GM18907 (cell line): ENCODE measurements around the gene DDR2.
"Not testable (repeated sequence)": the region's sequence is repeated elsewhere in the genome, so short reads cannot be mapped to it uniquely, and the experiment has no call there.

Experiments used
- ATAC-seq: cut with Tn5 transposase; IDR thresholded peaks from one replicate; pipeline ENCODE4 v1.9.1; 2021; ENCODE audit warnings: mild to moderate bottlenecking, moderate library complexity; ENCODE audit not compliant: unreplicated experiment

The DDR2 gene

DNA sequence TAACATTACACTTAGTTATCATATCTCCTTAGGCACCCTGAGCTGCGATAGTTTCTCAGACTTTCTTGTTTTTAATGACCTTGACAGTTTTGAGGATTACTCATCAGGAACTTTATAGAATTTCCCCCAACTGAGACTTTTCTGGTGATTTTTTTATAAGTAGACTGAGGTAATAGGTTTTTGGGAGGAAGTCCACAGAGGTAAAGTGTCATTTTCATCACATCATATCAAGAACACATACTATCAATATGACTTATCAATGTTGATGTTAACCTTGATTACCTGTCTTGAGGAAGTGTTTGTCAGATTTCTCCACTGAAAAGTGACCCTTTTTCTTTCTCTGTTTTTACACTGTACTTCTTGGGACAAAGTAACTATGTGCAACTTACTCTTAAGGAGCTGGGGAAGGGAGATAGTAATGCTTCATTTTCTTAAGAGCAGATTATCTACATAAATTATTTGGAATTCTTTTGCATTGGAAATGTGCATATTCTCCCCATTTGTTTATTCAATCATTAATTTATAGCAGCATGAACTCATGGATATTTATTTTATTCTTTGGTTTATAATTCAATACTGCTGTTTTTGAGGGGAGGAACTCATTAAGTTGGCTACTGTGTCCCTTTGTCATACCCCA is 85.4 kb downstream of the DDR2 start:
- ATAC-seq: no peak

DNA sequence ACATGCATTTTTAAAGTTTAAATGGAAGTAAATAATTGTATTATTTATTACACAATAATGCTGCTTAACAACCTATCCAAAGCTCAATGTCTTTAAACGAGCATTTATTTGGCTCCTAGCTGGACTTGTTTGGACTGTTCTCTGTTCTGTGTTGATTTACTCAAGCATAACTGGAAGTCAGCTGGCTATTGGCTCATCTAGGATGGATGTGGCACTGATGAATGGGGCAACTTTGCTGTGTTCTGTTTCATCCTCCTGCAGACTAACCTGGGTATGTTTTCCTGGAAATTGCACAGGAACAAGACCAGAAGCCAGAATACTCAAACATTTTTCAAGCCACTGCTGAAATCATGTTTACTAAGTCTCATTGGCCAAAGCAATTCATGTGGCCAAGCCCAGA is 87.4 kb downstream of the DDR2 start:
- no peak for ATAC-seq

DNA sequence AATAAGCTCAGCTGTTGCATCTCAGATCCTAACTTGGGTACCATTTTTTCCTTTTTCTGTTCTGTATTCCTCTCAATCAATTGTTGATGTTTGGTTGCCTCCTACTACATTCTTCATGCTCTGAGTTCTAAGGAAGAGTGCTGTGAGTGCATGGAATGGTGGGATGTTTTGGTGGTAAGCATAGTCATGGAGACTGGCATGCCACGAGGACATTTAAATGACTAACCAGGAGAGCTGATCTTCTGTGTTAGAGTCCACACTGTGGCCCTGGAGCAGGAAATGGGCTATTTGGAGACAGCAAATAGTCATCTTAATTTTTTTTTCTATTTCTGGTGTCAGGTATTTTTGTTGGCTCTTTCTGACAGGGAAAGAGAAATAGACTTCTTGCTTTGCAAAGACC is 88.7 kb downstream of the DDR2 start:
- ATAC-seq: no peak

DNA sequence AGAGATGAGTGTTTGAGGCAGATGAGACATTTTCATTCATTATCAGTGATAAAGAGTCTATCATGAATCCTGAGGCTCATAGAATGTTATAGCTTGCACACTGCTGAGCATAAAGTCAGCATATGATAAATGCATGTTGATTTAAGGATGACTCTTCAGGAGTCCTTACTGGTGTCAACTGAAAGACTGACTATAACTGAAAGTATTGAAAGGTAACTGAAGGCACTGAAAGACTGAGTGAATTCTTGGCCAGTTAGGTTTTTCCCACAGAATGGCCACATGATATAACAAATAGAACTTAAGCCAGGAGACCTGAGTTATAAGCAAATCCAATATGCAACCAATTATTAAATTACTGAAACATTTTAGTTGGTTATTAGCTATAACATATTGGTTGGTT is 89.2 kb downstream of the DDR2 start:
- no peak for ATAC-seq

DNA sequence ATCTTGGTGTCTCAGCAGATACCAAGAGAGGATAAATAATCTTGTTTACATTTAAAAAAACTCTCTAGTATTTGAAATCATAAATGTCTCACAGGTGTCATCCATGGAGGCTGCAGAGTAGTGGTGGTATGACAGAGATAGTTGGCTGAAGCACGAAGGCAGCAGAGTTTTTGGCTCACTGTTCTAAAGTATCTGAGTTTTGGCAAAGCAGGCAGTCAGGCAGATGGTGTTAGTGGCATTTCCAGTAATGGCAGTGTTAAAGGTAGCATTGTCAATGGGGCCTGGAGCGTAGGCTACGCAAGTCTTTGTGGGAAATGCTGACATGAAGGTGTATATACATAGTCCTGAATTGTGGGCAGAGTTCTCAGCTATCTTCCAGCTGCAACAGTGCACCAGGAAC is 89.8 kb downstream of the DDR2 start:
- ATAC-seq: no peak

DNA sequence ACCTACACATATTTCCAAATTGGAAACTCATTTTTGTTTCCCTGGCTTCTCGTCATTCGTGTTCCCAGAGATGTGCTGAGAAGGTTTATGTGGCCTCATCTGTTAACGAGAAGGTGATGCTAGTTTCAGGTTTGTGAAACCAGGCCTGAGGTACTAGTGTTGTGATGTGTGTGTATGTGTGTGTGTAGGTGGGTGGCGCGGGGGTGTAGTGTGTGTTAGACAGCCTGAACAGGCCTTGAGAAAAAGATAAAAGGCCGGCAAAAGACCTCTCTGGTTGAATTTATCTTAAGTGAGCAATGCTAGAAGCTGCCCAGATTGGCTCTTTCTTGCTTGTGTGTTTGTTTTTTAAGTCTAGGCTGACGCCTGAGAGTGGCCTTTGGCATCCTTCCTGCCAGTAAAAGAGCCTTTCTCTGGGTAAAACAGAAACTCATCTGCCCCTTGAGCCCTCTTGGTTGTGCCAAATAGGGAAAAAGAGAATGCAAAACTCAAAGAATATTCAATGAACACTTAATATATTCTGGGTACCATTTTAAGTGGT is 92.4 kb downstream of the DDR2 start:
- ATAC-seq: no peak

DNA sequence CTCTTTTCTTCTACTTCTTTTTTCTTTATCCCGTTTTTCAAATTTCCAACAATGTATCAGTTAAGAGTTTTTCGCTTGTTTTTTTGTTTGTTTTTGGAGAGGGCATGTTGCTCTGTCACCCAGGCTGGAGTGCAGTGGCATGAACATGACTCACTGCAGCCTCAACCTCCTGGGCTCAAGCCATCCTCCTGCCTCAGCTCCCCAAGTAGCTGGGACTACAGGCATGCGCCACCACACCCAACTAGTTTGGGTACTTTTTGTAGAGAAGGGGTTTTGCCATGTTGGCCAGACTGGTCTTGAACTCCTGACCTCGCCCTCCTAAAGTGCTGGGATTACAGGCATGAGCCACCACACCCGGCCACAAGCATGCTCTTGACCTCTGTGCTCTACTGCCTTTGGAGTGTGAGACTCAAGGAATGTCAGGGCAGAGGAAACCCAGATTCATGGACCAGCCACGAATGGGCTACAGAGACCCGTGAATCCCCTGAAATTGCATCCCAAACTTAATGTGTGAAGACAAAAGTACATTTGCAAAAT is 93.1 kb downstream of the DDR2 start:
- no peak for ATAC-seq

DNA sequence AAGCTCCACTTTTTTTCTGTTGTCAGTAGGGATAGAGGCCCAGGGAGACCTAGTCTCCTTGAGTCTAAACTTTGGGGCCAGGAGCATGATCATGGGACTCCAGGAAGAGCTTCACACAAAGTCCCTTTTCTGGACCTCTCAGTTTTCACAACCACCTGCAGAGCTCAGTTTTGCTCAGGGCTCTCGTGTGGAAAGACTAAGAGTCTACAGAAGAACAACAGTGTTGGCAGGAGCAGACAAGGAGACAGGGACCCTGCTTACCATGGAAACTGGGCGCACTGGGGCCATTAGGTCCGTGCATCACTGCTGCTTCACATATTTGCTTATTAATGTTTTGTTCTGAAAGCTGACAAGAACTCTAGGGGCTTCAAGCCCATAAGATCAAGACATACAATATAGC is 94.3 kb downstream of the DDR2 start:
- ATAC-seq: no peak

DNA sequence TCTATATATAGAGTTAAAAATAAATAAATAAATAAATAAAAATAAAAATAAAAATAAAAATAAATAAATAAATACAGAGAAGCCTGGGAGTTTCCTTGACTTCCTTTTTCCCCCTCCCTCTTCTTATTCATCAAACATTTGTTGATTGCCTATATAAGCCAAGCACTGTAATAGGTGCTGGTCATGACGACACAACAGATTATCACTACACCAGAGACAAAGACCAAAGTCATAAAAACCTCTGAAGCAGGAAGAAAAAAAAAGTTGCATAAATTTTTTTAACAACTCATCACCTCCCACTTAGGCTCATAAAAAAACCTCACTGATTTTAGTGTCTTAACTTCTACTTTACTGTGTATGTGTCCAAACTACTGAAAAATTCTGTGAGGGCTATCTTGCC is 95.2 kb downstream of the DDR2 start:
- ATAC-seq: not testable (repeated sequence)

DNA sequence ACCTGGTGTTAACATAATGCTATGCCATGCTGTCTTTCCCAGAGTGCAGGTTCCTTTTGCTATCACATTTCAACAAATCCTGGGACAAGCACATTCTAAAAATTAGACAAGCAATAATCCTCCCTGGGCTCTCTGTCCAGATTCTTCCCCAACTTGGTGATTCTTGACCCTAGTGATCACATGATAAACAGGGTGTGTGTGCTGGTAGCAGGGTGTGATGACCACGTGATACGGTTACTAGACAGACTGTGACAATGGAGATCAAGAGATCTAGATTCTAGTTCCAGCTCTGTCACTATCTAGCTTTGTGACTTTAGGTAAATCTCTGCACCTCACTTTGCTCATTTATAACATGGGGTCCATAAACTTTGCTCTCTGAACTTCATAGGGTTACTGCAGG is 96.3 kb downstream of the DDR2 start:
- no peak for ATAC-seq

DNA sequence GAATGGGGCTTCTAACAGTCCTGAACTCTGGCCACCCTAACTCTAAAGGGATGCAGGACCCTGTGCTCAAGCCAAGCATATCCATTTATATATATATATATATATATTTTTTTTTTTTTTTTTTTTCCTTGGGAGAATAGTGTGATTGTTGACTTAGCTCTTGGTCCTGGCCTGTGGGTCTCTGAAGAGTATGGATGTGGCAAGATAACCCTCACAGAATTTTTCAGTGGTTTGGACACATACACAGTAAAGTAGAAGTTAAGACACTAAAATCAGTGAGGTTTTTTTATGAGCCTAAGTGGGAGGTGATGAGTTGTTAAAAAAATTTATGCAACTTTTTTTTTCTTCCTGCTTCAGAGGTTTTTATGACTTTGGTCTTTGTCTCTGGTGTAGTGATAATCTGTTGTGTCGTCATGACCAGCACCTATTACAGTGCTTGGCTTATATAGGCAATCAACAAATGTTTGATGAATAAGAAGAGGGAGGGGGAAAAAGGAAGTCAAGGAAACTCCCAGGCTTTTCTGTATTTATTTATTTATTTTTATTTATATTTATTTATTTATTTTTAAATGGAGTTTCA is 97.0 kb downstream of the DDR2 start:
- not testable (repeated sequence) for ATAC-seq

DNA sequence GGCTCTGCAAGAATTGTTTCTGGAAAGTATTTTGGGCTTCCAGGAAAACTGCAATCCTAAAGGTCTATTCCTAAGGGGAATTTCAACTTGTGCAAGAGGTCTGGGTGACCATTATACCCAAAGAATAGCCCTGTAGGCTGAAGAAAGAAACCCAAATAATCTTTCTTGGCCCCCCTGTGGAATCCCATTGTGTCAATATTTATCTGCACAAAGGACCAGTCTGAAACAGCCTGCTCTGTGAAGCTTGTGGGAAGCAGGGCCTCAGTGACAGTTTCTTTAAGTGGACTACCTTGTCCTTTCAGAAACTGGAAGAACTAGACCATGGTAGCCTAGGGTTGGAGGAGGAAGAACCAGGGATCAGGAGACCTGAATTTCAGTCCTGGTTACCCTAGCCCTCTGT is 99.8 kb downstream of the DDR2 start:
- ATAC-seq: no peak

DNA sequence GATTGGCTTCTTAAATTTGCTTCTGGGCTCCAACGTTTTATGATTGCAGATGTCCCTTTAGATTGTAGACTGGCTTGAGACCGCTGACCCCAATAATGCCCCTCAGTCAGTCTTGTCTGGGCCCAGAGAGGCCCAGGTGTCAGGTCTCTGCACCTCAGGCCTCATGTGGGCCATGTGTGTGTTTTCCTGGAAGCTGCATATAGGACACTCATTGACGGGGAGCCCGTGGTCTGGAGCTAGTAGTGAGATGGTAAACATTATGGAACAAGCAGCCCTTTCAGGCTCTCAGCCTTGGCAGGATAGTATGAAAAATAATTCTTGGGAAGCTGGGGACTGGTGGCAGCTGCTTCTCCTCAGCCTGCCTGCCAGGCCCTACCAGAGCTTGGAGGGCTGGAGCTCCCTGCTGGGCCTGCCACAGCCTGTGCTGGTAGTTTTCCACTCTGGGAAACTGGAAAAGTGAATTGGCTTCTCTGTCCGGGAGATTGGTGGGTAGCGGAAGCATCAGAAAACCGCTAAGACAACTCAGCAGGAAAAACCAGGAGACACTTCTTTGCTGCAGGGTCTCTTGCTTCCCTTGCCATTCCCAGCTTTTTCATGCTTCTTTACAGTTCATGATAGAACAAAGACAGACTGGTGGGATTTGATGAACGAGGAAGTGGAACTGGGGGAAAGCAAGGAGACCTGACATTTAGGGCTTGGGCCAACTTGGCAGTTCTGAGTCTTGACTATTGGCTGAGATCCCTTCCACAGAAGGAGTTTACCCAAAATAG is 100.5 kb downstream of the DDR2 start:
- ATAC-seq: no peak

DNA sequence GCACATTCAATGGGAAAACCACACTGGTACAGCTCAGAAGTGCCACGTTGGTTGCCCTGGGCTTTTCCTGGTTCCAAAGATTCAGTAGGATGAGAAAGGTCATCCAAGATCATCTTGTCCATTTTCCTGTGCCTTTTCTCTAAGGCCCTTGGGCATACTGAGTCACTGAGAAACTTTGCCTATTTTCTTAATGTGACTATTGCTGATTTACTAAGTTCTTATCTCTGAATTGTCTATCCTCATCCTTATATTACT is 101.0 kb downstream of the DDR2 start:
- no peak for ATAC-seq

DNA sequence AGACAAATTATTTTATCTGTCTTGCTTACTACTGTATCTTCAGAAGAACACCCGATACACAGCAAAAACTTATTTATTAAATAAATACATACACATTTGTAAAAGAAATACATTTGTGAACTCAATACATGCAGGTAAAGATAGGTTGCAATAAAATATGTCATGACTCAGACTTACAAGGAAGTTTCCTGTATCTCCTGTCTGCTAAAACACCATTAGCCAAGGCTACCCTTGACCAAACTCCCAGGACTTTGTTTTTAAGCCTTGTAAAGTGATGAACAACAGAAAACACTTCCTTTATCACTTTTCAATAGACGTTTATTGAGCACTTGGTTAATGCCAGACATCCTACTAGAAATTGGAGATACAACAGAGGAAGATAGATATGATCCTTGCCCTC is 101.8 kb downstream of the DDR2 start:
- no peak for ATAC-seq

DNA sequence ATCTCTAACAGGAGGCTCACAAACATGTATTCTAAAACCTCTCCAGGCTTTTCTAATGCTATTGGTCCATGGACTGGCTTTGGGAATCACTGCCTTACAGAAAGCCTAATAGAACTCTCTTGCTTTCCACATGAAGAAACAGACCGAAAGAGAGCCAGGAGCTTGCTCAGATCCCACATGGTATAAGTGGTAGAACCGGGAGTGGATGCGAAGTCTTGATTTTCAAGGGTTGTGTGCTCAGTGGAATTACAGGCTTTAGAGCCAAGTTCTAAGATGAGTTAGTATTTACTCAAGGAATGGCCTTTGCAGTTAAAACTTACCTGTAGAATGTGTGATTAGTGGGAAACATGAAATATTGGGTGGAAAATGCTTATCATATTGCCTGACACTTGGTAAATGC is 103.9 kb downstream of the DDR2 start:
- no peak for ATAC-seq

DNA sequence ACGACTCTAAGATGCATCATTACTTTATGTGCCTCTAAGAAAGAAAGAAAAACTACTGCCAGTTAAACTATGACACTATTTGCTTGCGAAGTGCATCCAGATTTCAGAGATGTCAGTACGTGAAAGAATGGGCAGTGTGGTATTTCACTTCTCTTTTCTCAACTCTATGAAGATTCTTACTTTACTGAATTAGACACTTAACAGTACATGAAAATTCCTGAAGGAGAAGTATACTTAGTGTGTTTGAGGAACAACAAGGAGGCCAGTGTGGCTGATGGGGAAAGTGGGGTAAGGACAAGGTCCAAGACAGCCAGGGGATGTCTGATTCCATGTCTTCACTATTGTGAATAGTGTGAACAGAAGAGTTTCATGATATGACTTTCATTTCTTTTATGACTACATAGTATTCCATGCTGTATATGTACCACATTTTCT is 104.4 kb downstream of the DDR2 start:
- peak; percentile 80 for ATAC-seq

DNA sequence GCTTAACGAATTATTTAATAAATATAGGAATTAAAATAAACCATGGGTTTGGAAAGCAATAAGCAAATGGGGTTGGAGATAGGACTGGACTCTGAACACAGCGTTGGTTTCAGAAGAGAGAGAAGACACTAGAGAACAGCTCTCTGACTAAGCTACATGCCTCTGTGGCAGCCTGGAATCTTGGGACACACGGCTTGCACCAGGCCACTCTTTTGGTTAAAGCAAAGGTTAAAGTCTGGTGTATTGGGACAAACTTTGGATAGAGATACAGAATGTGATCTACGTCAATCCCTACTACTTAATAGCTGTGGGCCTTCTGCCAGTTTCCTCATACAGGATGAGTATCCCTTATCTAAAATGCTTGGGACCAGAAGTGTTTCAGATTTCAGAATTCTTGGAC is 108.5 kb downstream of the DDR2 start:
- no peak for ATAC-seq

DNA sequence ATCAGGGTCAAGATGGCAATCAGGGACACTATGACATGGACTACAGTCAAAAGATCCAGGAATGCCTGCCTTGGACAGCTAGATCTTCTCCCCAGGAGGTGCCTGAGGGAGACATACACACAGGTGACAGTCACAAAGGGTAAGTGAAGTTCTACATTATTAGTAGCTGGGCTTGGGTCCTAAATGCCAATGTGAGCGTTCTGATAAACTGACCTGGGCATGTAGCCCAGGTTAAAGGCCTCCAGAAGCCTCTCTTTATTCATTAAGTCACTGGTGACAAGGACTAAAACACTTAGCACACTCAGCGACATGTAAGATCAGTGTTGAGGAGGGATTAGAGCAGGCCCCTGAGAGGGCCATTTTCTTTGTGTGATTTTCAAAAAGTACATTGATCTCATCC is 109.3 kb downstream of the DDR2 start:
- ATAC-seq: no peak

DNA sequence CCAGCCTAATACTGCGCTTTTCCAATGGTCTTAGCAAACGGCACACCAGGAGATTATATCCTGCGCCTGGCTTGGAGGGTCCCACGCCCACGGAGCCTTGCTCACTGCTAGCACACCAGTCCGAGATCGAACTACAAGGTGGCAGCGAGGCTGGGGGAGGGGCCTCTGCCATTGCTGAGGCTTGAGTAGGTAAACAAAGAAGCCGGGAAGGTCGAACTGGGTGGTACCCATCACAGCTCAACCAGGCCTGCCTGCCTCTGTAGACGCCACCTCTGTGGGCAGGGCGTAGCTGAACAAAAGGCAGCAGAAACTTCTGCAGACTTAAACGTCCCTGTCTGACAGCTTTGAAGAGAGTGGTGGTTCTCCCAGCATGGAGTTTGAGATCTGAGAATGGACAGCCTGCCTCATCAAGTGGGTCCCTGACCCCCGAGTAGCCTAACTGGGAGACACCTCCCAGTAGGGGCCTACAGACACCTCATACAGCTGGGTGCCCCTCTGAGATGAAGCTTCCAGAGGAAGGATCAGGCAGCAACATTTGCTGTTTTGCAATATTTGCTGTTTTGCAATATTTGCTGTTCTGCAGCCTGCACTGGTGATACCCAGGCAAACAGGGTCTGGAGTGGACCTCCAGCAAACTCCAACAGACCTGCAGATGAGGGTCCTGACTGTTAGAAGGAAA is 114.1 kb downstream of the DDR2 start:
- ATAC-seq: not testable (repeated sequence)

DNA sequence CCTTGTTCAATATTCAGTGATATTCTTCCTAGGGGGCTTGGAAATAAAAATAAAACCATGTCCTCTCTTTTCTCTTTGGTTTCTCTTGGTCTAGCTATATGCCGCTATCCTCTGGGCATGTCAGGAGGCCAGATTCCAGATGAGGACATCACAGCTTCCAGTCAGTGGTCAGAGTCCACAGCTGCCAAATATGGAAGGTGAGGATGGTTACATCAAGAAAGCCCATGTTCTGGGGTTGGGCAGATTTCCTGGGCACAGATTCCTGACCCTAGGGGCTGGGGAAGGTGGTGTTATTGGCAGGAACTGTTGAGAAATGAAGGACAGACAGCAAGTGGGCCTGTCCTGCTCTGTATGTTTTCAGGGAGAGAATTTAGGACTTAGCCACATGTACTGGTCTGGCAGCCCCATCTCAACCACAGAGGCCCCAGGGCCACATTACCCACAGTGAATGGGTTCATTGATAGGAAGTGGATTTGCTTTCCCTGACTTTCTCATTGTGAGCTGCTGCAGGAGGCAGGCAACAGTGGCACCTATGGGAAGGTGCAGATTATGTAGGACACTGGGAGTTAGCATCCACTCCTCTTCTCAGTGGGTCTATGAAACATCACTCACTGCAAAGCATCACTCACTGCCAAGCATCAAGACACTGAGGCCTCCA is 120.9 kb downstream of the DDR2 start:
- ATAC-seq: no peak
